H1 (cell line): ENCODE measurements around the gene SSB. TPM values are rescaled to one million over a fixed set of nuclear protein-coding genes. Genes with fewer than 3 reads are reported as not detected.

Experiments used
- CTCF ChIA-PET: fragments of 300-600 bp; sonication (Branson Sonifier 250); formaldehyde crosslinking; loops from one replicate; lab custom pipeline; 2021; ENCODE audit not compliant: partially characterized antibody; lab: Charles Lee
- POLR2A ChIA-PET: fragments of 300-600 bp; sonication (Branson Sonifier 250); formaldehyde crosslinking; loops from one replicate; lab custom pipeline; 2021; ENCODE audit warnings: inconsistent platforms; ENCODE audit not compliant: partially characterized antibody; lab: Charles Lee
- DNase-seq, 2 experiments: peaks; one replicate each; pipeline versions ENCODE4 v3.0.0 to v3.0.0-alpha.2; 2010 to 2022; ENCODE audit warnings: low spot score in 2 of 2, low read depth in 1 of 2, mixed read lengths in 1 of 2
- FAIRE-seq: peaks from 2 replicates; lab custom pipeline; 2011; peaks lifted over from hg19 to GRCh38; lab: Jason Lieb, UNC
- H2AFZ ChIP-seq: 2 replicates; pipeline ENCODE4 v1.8.1; 2012; ENCODE audit warnings: low read length, inconsistent platforms
- H2AK5ac ChIP-seq: 2 replicates; pipeline ENCODE4 v1.6.1; 2013; ENCODE audit warnings: low read depth, low read length
- H2BK120ac ChIP-seq: replicated peaks from 2 replicates; pipeline ENCODE3; 2013; ENCODE audit warnings: low read depth, low read length, inconsistent platforms
- H2BK12ac ChIP-seq: 2 replicates; pipeline ENCODE4 v1.6.1; 2013; ENCODE audit warnings: low read depth, low read length
- H2BK15ac ChIP-seq: 2 replicates; pipeline ENCODE4 v1.6.1; 2013; ENCODE audit warnings: low read length
- H2BK20ac ChIP-seq: 2 replicates; pipeline ENCODE4 v1.6.1; 2013; ENCODE audit warnings: low read length
- H2BK5ac ChIP-seq: 2 replicates; pipeline ENCODE4 v1.6.1; 2013; ENCODE audit warnings: low read depth, low read length
- H3K14ac ChIP-seq: 2 replicates; pipeline ENCODE4 v1.6.1; 2013; ENCODE audit warnings: inconsistent platforms; ENCODE audit not compliant: insufficient read length
- H3K18ac ChIP-seq: 2 replicates; pipeline ENCODE4 v1.6.1; 2013; ENCODE audit warnings: low read length; ENCODE audit errors: extremely low read depth
- H3K23ac ChIP-seq: 2 replicates; pipeline ENCODE4 v1.6.1; 2013; ENCODE audit warnings: inconsistent platforms; ENCODE audit not compliant: insufficient read length
- H3K23me2 ChIP-seq: 2 replicates; pipeline ENCODE4 v1.6.1; 2013; ENCODE audit warnings: low read depth, low read length
- H3K27ac ChIP-seq: 2 replicates; pipeline ENCODE4 v1.6.1; 2011; ENCODE audit warnings: low read depth, low read length, inconsistent platforms
- H3K27me3 ChIP-seq, 4 experiments: replicated peaks in 1 of 4; 1 replicate in 1 of 4; 2 replicates in 3 of 4; pipeline versions ENCODE4 v1.6.1 to v1.8.1; 2011 to 2013; ENCODE audit warnings: low read length in 3 of 4, mild to moderate bottlenecking in 3 of 4, inconsistent platforms in 2 of 4, mixed read lengths in 2 of 4, moderate library complexity in 1 of 4; ENCODE audit not compliant: control insufficient read depth in 3 of 4, insufficient read depth in 3 of 4; ENCODE audit errors: extremely low read depth in 1 of 4
- H3K36me3 ChIP-seq, 4 experiments: 2 replicates each; pipeline versions ENCODE4 v1.6.1 to v1.8.1; 2011 to 2013; ENCODE audit warnings: mild to moderate bottlenecking in 4 of 4, low read length in 3 of 4, moderate library complexity in 2 of 4, control low read depth in 1 of 4, inconsistent platforms in 1 of 4; ENCODE audit not compliant: insufficient read depth in 4 of 4, control insufficient read depth in 2 of 4
- H3K4ac ChIP-seq: replicated peaks from 2 replicates; pipeline ENCODE3; 2013; ENCODE audit warnings: low read length, low read depth, mixed read lengths, inconsistent platforms; ENCODE audit not compliant: insufficient read length
- H3K4me1 ChIP-seq, 4 experiments: replicated peaks in 1 of 4; 1 replicate in 1 of 4; 2 replicates in 3 of 4; pipeline versions ENCODE4 v1.6.1 to v1.8.1; 2011 to 2013; ENCODE audit warnings: low read length in 3 of 4, inconsistent platforms in 2 of 4, mixed read lengths in 1 of 4; ENCODE audit not compliant: insufficient read depth in 4 of 4, control insufficient read depth in 3 of 4
- H3K4me2 ChIP-seq, 2 experiments: 2 replicates each; pipeline versions ENCODE4 v1.6.1 to v1.8.1; 2011 to 2013; ENCODE audit warnings: low read depth in 2 of 2, low read length in 2 of 2, control low read depth in 1 of 2, inconsistent platforms in 1 of 2, mild to moderate bottlenecking in 1 of 2; ENCODE audit not compliant: insufficient read depth in 1 of 2
- H3K4me3 ChIP-seq, 4 experiments: fragments of 200-600, 300-600 bp in 1 of 4; sonication (generic), shearing (Covaris generic), sonication (Bioruptor Twin) in 1 of 4; 2 replicates each; pipeline versions ENCODE4 v1.5.1 to v1.8.1; 2011 to 2016; ENCODE audit warnings: low read length in 4 of 4, low read depth in 3 of 4, control low read depth in 2 of 4, inconsistent platforms in 2 of 4, mild to moderate bottlenecking in 2 of 4, mixed read lengths in 1 of 4, moderate library complexity in 1 of 4; ENCODE audit not compliant: insufficient read depth in 2 of 4; ENCODE audit errors: extremely low read depth in 1 of 4
- H3K56ac ChIP-seq: replicated peaks from 2 replicates; pipeline ENCODE3; 2013; ENCODE audit warnings: low read depth, mild to moderate bottlenecking, mixed read lengths, low read length, inconsistent platforms; ENCODE audit not compliant: insufficient read length
- H3K79me1 ChIP-seq: 2 replicates; pipeline ENCODE4 v1.6.1; 2013; ENCODE audit warnings: low read depth, low read length, control low read depth
- H3K79me2 ChIP-seq, 2 experiments: 2 replicates each; pipeline versions ENCODE4 v1.6.1 to v1.8.1; 2012 to 2013; ENCODE audit warnings: low read length in 2 of 2, mild to moderate bottlenecking in 2 of 2, inconsistent platforms in 1 of 2; ENCODE audit not compliant: insufficient read depth in 2 of 2, control insufficient read depth in 1 of 2
- H3K9ac ChIP-seq, 4 experiments: replicated peaks in 1 of 4; 1 replicate in 1 of 4; 2 replicates in 3 of 4; pipeline versions ENCODE4 v1.6.1 to v1.8.1; 2011 to 2013; ENCODE audit warnings: low read depth in 3 of 4, low read length in 3 of 4, control low read depth in 2 of 4, mild to moderate bottlenecking in 2 of 4, moderate library complexity in 2 of 4, inconsistent platforms in 1 of 4; ENCODE audit errors: extremely low read depth in 1 of 4
- H3K9me3 ChIP-seq, 2 experiments: 2 replicates each; pipeline versions ENCODE4 v1.6.1 to v1.8.1; 2012 to 2013; ENCODE audit warnings: mild to moderate bottlenecking in 2 of 2, moderate library complexity in 2 of 2, control low read depth in 1 of 2, inconsistent platforms in 1 of 2, low read depth in 1 of 2, low read length in 1 of 2, mixed read lengths in 1 of 2; ENCODE audit not compliant: insufficient read depth in 2 of 2
- H4K20me1 ChIP-seq, 2 experiments: replicated peaks in 1 of 2; 2 replicates each; pipeline versions ENCODE3 to v1.8.1; 2011 to 2013; ENCODE audit warnings: inconsistent platforms in 2 of 2, low read length in 2 of 2, mild to moderate bottlenecking in 1 of 2; ENCODE audit not compliant: insufficient read depth in 2 of 2, control insufficient read depth in 1 of 2
- H4K5ac ChIP-seq: 2 replicates; pipeline ENCODE4 v1.6.1; 2013; ENCODE audit warnings: low read length, low read depth, mixed read lengths, inconsistent platforms; ENCODE audit not compliant: insufficient read length
- H4K8ac ChIP-seq: 2 replicates; pipeline ENCODE4 v1.8.0; 2013; ENCODE audit warnings: mild to moderate bottlenecking, moderate library complexity, low read length, inconsistent platforms; ENCODE audit not compliant: insufficient read depth; ENCODE audit errors: extremely low read depth
- H4K91ac ChIP-seq: replicated peaks from 2 replicates; pipeline ENCODE3; 2013; ENCODE audit warnings: low read length, mixed read lengths, inconsistent platforms; ENCODE audit not compliant: insufficient read length
- GTF2F1 ChIP-seq: IDR thresholded peaks from 2 replicates; pipeline ENCODE4 v1.6.1; 2012; ENCODE audit warnings: low read depth, low read length, improper control_type of control experiment, borderline replicate concordance
- NRF1 ChIP-seq: IDR thresholded peaks from 2 replicates; pipeline ENCODE4 v1.6.1; 2011; ENCODE audit warnings: mild to moderate bottlenecking, low read depth, low read length, improper control_type of control experiment
- WGBS, 2 experiments: shearing (Covaris generic) in 1 of 2; methylation state at CpG; one replicate each; pipeline versions ENCODE4 v1.1.6 to v1.1.7; 2013 to 2015; ENCODE audit warnings: low lambda C conversion rate in 2 of 2, mixed read lengths in 2 of 2, inconsistent platforms in 1 of 2, low coverage in 1 of 2, missing lambda C conversion rate in 1 of 2; ENCODE audit not compliant: insufficient replicate concordance in 2 of 2, insufficient coverage in 1 of 2, insufficient read length in 1 of 2; ENCODE audit errors: extremely low coverage in 1 of 2, missing lambda C conversion rate in 1 of 2; 5-methylcytosine and 5-hydroxymethylcytosine counted together
- polyA plus RNA-seq, 7 experiments: library from polyadenylated mRNA; depleted of rRNA in 3 of 7; stranded (reverse) in 5 of 7; unstranded in 2 of 7; fragments of >200 nt in 5 of 7; fragments of 200-250 nt in 2 of 7; gene quantifications; 1 replicate in 5 of 7; 2 replicates in 1 of 7; 4 replicates in 1 of 7; pipeline versions ENCODE4 v1.2.1 to v1.2.3, GENCODE V29; 2011 to 2013; ENCODE audit warnings: missing spikeins in 2 of 7, mixed read lengths in 2 of 7
- total RNA-seq: library from RNA; stranded (reverse); fragmentation: NEBNext Ultra II Directional; extraction: Animal tissue kit (Norgen Biotek cat#: 25700); gene quantifications from 2 replicates; pipeline ENCODE4 v1.2.1, GENCODE V29; 2021

Gene SSB
- total and polyA plus RNA-seq, 2 of the 8 experiments (the other 6 are each of a cell fraction or from before 2014, with no cell fraction given), result 60.8 to 270 TPM

GRCh38 chr2:169757356-169757755, 41.3 kb upstream of the SSB start:
- no peaks in the 10 kb centered on the region for H3K27me3 ChIP-seq
- no peak overlapping the region for H2BK5ac ChIP-seq
- no peak overlapping the region for H3K4me3 ChIP-seq
- H3K56ac ChIP-seq, result no peak overlapping the region
- H3K4ac ChIP-seq, result no peak overlapping the region
- H4K20me1 ChIP-seq, result no peaks in the 10 kb centered on the region
- no peak overlapping the region for H2BK20ac ChIP-seq
- no peaks in the 10 kb centered on the region for H3K79me1 ChIP-seq
- no peaks in the 10 kb centered on the region for H3K4me1 ChIP-seq
- CTCF ChIA-PET, result no interaction called here
- POLR2A ChIA-PET, result interaction anchor here (1.0 kb wide), 1 partner anchor 23 kb away, joined by 3 read pairs; no protein-coding TSS in a partner anchor
- H3K36me3 ChIP-seq, result peaks cover 0 to 9% (median 0%) of the 10 kb centered on the region in 4 experiments; a peak in 1 of 8 replicates
- no peak overlapping the region for H3K23ac ChIP-seq
- no peak overlapping the region for H4K91ac ChIP-seq
- FAIRE-seq, result no peak
- peaks cover 0 to 6% of the 10 kb centered on the region in 2 experiments; a peak in 2 of 4 replicates for H3K9me3 ChIP-seq
- no peaks in the 10 kb centered on the region for H3K23me2 ChIP-seq
- H3K79me2 ChIP-seq, result no peaks in the 10 kb centered on the region
- H2BK120ac ChIP-seq, result no peak overlapping the region
- no peak overlapping the region for H2AFZ ChIP-seq
- no peak overlapping the region for H2BK15ac ChIP-seq
- H3K18ac ChIP-seq, result no peak overlapping the region
- H3K14ac ChIP-seq, result no peak overlapping the region
- TF ChIP-seq GTF2F1 (no peak), NRF1 (no peak)
- H3K4me2 ChIP-seq, result no peak overlapping the region
- WGBS, 2 experiments, result 97% methylated on average over 3 of the region's 3 CpGs; no CpG with 5 or more reads in 1 of the 2 experiments
- no peak overlapping the region for H4K5ac ChIP-seq
- H2AK5ac ChIP-seq, result no peak overlapping the region
- no peak overlapping the region for H4K8ac ChIP-seq
- DNase-seq, result no peak
- H2BK12ac ChIP-seq, result no peak overlapping the region
- no peak overlapping the region for H3K27ac ChIP-seq
- no peak overlapping the region for H3K9ac ChIP-seq
